GM21619 (cell line): ENCODE data around the gene BCAS3.
"Not testable (repeated sequence)": the region's sequence is repeated elsewhere in the genome, so short reads cannot be mapped to it uniquely, and the experiment has no call there.

ENCODE experiments used
- ATAC-seq: cut with Tn5 transposase; IDR thresholded peaks from one replicate; pipeline ENCODE4 v1.9.1; 2021; ENCODE audit not compliant: unreplicated experiment

Gene BCAS3

GRCh38 chr17:60989379-60989778 lies 311.7 kb downstream of the BCAS3 start:
- no peak for ATAC-seq

GRCh38 chr17:60989846-60990245 lies 312.2 kb downstream of the BCAS3 start:
- ATAC-seq: no peak

GRCh38 chr17:60993497-60993896 lies 315.8 kb downstream of the BCAS3 start:
- no peak for ATAC-seq

GRCh38 chr17:60995680-60996079 lies 318.0 kb downstream of the BCAS3 start:
- ATAC-seq: no peak

GRCh38 chr17:61000911-61001310 lies 323.3 kb downstream of the BCAS3 start:
- no peak for ATAC-seq

- ATAC-seq: no peak
Observed at GRCh38 chr17:61002316-61002736, 324.7 kb downstream of the BCAS3 start.

GRCh38 chr17:61005358-61005757 lies 327.7 kb downstream of the BCAS3 start:
- ATAC-seq: no peak

GRCh38 chr17:61005958-61006357 lies 328.3 kb downstream of the BCAS3 start:
- ATAC-seq: not testable (repeated sequence)

GRCh38 chr17:61007980-61008379 lies 330.3 kb downstream of the BCAS3 start:
- ATAC-seq: no peak

GRCh38 chr17:61009663-61010062 lies 332.0 kb downstream of the BCAS3 start:
- ATAC-seq: peak; percentile 58

GRCh38 chr17:61010661-61011170 lies 333.1 kb downstream of the BCAS3 start:
- no peak for ATAC-seq

GRCh38 chr17:61011251-61011650 lies 333.6 kb downstream of the BCAS3 start:
- ATAC-seq: no peak

- ATAC-seq: no peak
Observed at GRCh38 chr17:61015966-61016365, 338.3 kb downstream of the BCAS3 start.

GRCh38 chr17:61017317-61018006 lies 339.8 kb downstream of the BCAS3 start:
- ATAC-seq: no peak

GRCh38 chr17:61018938-61019337 lies 341.3 kb downstream of the BCAS3 start:
- ATAC-seq: no peak

- no peak for ATAC-seq
Observed at GRCh38 chr17:61023996-61024395, 346.3 kb downstream of the BCAS3 start.

- no peak for ATAC-seq
Observed at GRCh38 chr17:61026818-61027217, 349.2 kb downstream of the BCAS3 start.

GRCh38 chr17:61029181-61029580 lies 351.5 kb downstream of the BCAS3 start:
- ATAC-seq: no peak

- no peak for ATAC-seq
Observed at GRCh38 chr17:61040666-61041065, 363.0 kb downstream of the BCAS3 start.

GRCh38 chr17:61042348-61042747 lies 364.7 kb downstream of the BCAS3 start:
- not testable (repeated sequence) for ATAC-seq

- no peak for ATAC-seq
Observed at GRCh38 chr17:61047515-61047914, 369.9 kb downstream of the BCAS3 start.

- no peak for ATAC-seq
Observed at GRCh38 chr17:61048376-61049106, 370.9 kb downstream of the BCAS3 start.
